Measurements from ENCODE around the gene RFXAP.

RFXAP gene

GRCh38 chr13:36817996-36818803, 822 bp upstream of the RFXAP start:
- no peak for DNase-seq

GRCh38 chr13:36819739-36820090, 693 bp downstream of the RFXAP start:
- no peak for DNase-seq

GRCh38 chr13:36820222-36820621, 1.2 kb downstream of the RFXAP start:
- no peak for DNase-seq

GRCh38 chr13:36822785-36823184, 3.8 kb downstream of the RFXAP start:
- no peak for DNase-seq

GRCh38 chr13:36829753-36830152, 10.7 kb downstream of the RFXAP start:
- no peak for DNase-seq

- DNase-seq: no peak
Observed at GRCh38 chr13:36831291-36831690, 12.3 kb downstream of the RFXAP start.

- no peak for DNase-seq
Observed at GRCh38 chr13:36834299-36834698, 15.3 kb downstream of the RFXAP start.

- DNase-seq: no peak
Observed at GRCh38 chr13:36837354-36838092, 18.5 kb downstream of the RFXAP start.

- DNase-seq: no peak
Observed at GRCh38 chr13:36839281-36839680, 20.3 kb downstream of the RFXAP start.

- no peak for DNase-seq
Observed at GRCh38 chr13:36839981-36840380, 21.0 kb downstream of the RFXAP start.

GRCh38 chr13:36840718-36841250, 21.8 kb downstream of the RFXAP start:
- no peak for DNase-seq

- DNase-seq: no peak
Observed at GRCh38 chr13:36841391-36841790, 22.4 kb downstream of the RFXAP start.

- no peak for DNase-seq
Observed at GRCh38 chr13:36847606-36848005, 28.6 kb downstream of the RFXAP start.

- DNase-seq: no peak
Observed at GRCh38 chr13:36848199-36848982, 29.4 kb downstream of the RFXAP start.

GRCh38 chr13:36850790-36851438, 31.9 kb downstream of the RFXAP start:
- no peak for DNase-seq

GRCh38 chr13:36857253-36857652, 38.2 kb downstream of the RFXAP start:
- DNase-seq: no peak

GRCh38 chr13:36858290-36858689, 39.3 kb downstream of the RFXAP start:
- DNase-seq: no peak

GRCh38 chr13:36859259-36859658, 40.2 kb downstream of the RFXAP start:
- no peak for DNase-seq

GRCh38 chr13:36862002-36862685, 43.1 kb downstream of the RFXAP start:
- DNase-seq: no peak

- DNase-seq: no peak
Observed at GRCh38 chr13:36862722-36863121, 43.7 kb downstream of the RFXAP start.

GRCh38 chr13:36865265-36865664, 46.2 kb downstream of the RFXAP start:
- no peak for DNase-seq

GRCh38 chr13:36866232-36866631, 47.2 kb downstream of the RFXAP start:
- DNase-seq: no peak
